GM12878 (cell line): Measurements from ENCODE around the gene CSF1R. TPM values are rescaled to one million over a fixed set of nuclear protein-coding genes. Genes with fewer than 3 reads are reported as not detected.

ENCODE experiments used
- ATAC-seq: fragments of 200-7000 bp; cut with Tn5 transposase; 3 replicates; pipeline ENCODE4 v1.9.1; 2020; ENCODE audit warnings: mild to moderate bottlenecking, moderate library complexity
- BruUV-seq: library from RNA; stranded (reverse); fragments of 400-500 nt; replicated peaks from 2 replicates; lab custom pipeline; 2021; lab: Mats Ljungman, UMichigan
- CTCF ChIA-PET: fragments of 300-600 bp; sonication (Branson Sonifier 250); formaldehyde crosslinking; extraction: SDS; loops from one replicate; lab custom pipeline; 2021; ENCODE audit warnings: inconsistent platforms; lab: Yijun Ruan, JAX
- POLR2A ChIA-PET: fragments of 350-600 bp; formaldehyde crosslinking; extraction: SDS; loops from one replicate; lab custom pipeline; 2021; ENCODE audit warnings: inconsistent platforms; lab: Charles Lee
- RAD21 ChIA-PET: fragments of 300-600 bp; sonication (Branson Sonifier 250); formaldehyde crosslinking; loops from one replicate; lab custom pipeline; 2023; ENCODE audit warnings: antibody characterized with exemption; ENCODE audit not compliant: unreplicated experiment; lab: Charles Lee
- SMC1A ChIA-PET: fragments of 300-600 bp; sonication (Branson Sonifier 250); formaldehyde crosslinking; loops from one replicate; lab custom pipeline; 2023; ENCODE audit not compliant: unreplicated experiment, uncharacterized antibody; lab: Charles Lee
- DNase-seq: peaks from one replicate; pipeline ENCODE4 v3.0.0-alpha.2; 2011; ENCODE audit warnings: low read depth, low spot score
- FAIRE-seq: peaks from 3 replicates; lab custom pipeline; 2011; peaks lifted over from hg19 to GRCh38; lab: Jason Lieb, UNC
- H2AFZ ChIP-seq: 2 replicates; pipeline ENCODE4 v1.6.0; 2011; ENCODE audit warnings: low read depth, low read length, control low read depth; ENCODE audit not compliant: control insufficient read depth
- H3K27ac ChIP-seq: 2 replicates; pipeline ENCODE4 v1.5.1; 2011; ENCODE audit warnings: control low read depth; ENCODE audit not compliant: control insufficient read depth, insufficient read depth
- H3K27me3 ChIP-seq, 2 experiments: replicated peaks in 1 of 2; 2 replicates each; pipeline versions ENCODE4 v1.6.0 to v1.6.1; 2011; ENCODE audit warnings: low read length in 1 of 2; ENCODE audit not compliant: control insufficient read depth in 2 of 2, insufficient read depth in 2 of 2
- H3K36me3 ChIP-seq, 2 experiments: 2 replicates each; pipeline ENCODE4 v1.5.1; 2011; ENCODE audit warnings: low read length in 1 of 2; ENCODE audit not compliant: control insufficient read depth in 2 of 2, insufficient read depth in 2 of 2
- H3K4me1 ChIP-seq: 2 replicates; pipeline ENCODE4 v1.6.1; 2011; ENCODE audit warnings: mild to moderate bottlenecking, low read length, moderate library complexity, mixed read lengths; ENCODE audit not compliant: control insufficient read depth, insufficient read depth
- H3K4me2 ChIP-seq: 2 replicates; pipeline ENCODE4 v1.6.0; 2011; ENCODE audit warnings: control low read depth; ENCODE audit not compliant: control insufficient read depth, insufficient read depth
- H3K4me3 ChIP-seq: fragments of 200-600 bp; sonication (generic); 2 replicates; pipeline ENCODE4 v1.5.1; 2016
- H3K79me2 ChIP-seq: 2 replicates; pipeline ENCODE4 v1.6.0; 2011; ENCODE audit warnings: low read length; ENCODE audit not compliant: control insufficient read depth, insufficient read depth
- H3K9ac ChIP-seq: 2 replicates; pipeline ENCODE4 v1.8.0; 2011; ENCODE audit warnings: low read length, control low read depth, mixed read lengths; ENCODE audit not compliant: control insufficient read depth, insufficient read depth
- H3K9me3 ChIP-seq: replicated peaks from 3 replicates; pipeline ENCODE4 v1.5.1; 2011; ENCODE audit warnings: mild to moderate bottlenecking, low read length; ENCODE audit not compliant: control insufficient read depth, insufficient read depth
- H4K20me1 ChIP-seq: 2 replicates; pipeline ENCODE4 v1.6.0; 2011; ENCODE audit not compliant: control insufficient read depth, insufficient read depth
- BACH1 ChIP-seq: fragments of 450-650 bp; IDR thresholded peaks from 2 replicates; pipeline ENCODE4 v1.6.1; 2017; ENCODE audit warnings: mild to moderate bottlenecking, borderline replicate concordance
- CTCF ChIP-seq, 3 experiments: IDR thresholded peaks in 2 of 3; conservative IDR thresholded peaks in 1 of 3; 2 replicates each; pipeline ENCODE4 v1.5.1; 2011; ENCODE audit warnings: low read depth in 3 of 3, low read length in 3 of 3, mild to moderate bottlenecking in 3 of 3, control low read depth in 2 of 3, moderate library complexity in 2 of 3, inconsistent platforms in 1 of 3, mixed read lengths in 1 of 3; ENCODE audit not compliant: control insufficient read depth in 2 of 3, insufficient read depth in 1 of 3; ENCODE audit errors: extremely low read depth in 1 of 3
- ESRRA ChIP-seq: IDR thresholded peaks from 2 replicates; pipeline ENCODE4 v1.6.1; 2012; ENCODE audit warnings: mild to moderate bottlenecking, low read length, improper control_type of control experiment
- PAX5 ChIP-seq: IDR thresholded peaks from 2 replicates; pipeline ENCODE4 v1.6.1; 2011; ENCODE audit warnings: low read depth, low read length, borderline replicate concordance
- PML ChIP-seq: IDR thresholded peaks from 2 replicates; pipeline ENCODE4 v1.6.1; 2012; ENCODE audit warnings: low read length, inconsistent platforms
- RAD21 ChIP-seq: IDR thresholded peaks from 2 replicates; pipeline ENCODE4 v1.6.1; 2011; ENCODE audit warnings: mild to moderate bottlenecking, low read depth, low read length, moderate library complexity; ENCODE audit not compliant: insufficient read depth
- SIN3A ChIP-seq: IDR thresholded peaks from 2 replicates; pipeline ENCODE4 v1.6.1; 2012; ENCODE audit warnings: low read depth, low read length, improper control_type of control experiment
- SKIL ChIP-seq: fragments of 450-650 bp; IDR thresholded peaks from 2 replicates; pipeline ENCODE4 v1.6.1; 2017; ENCODE audit warnings: mild to moderate bottlenecking, low read depth, inconsistent platforms; ENCODE audit not compliant: poor library complexity, severe bottlenecking
- ZBTB33 ChIP-seq: fragments of 450-650 bp; IDR thresholded peaks from 2 replicates; pipeline ENCODE4 v1.6.1; 2017; ENCODE audit warnings: mild to moderate bottlenecking
- WGBS: methylation state at CpG from one replicate; pipeline ENCODE4 v1.1.6; 2016; ENCODE audit warnings: low lambda C conversion rate; ENCODE audit not compliant: insufficient replicate concordance, insufficient coverage; ENCODE audit errors: missing lambda C conversion rate; 5-methylcytosine and 5-hydroxymethylcytosine counted together
- in situ Hi-C: fragments of 300-500 bp; cut with MboI; formaldehyde crosslinking; loops from 9 replicates; pipeline ENCODE4 v1.14.3; 2018; ENCODE audit warnings: mixed read lengths
- intact Hi-C: fragments of 100-400 bp; cut with micrococcal nuclease; formaldehyde crosslinking; loops from one replicate; pipeline ENCODE4 v1.14.2; 2022; ENCODE audit not compliant: unreplicated experiment
- polyA plus RNA-seq, 11 experiments: library from polyadenylated mRNA; depleted of rRNA in 4 of 11; unstranded in 6 of 11; stranded (reverse) in 5 of 11; fragments of >200 nt; fragmentation: Nextera tagmentation in 4 of 11; fragmentation: Illumina TruSeq in 1 of 11; extraction: Ambion mirVana in 4 of 11; extraction: Trizol in 1 of 11; gene quantifications; 1 replicate in 1 of 11; 2 replicates in 10 of 11; pipeline versions ENCODE4 v1.2.1 to v1.2.3, GENCODE V29; 2011 to 2016; ENCODE audit warnings: inconsistent platforms in 2 of 11, missing spikeins in 2 of 11, low read depth in 1 of 11
- total RNA-seq, 4 experiments: library from RNA; depleted of rRNA in 3 of 4; stranded (reverse); fragments of >200 nt in 3 of 4; fragmentation: Illumina TruSeq in 1 of 4; extraction: Trizol in 1 of 4; gene quantifications; 2 replicates each; pipeline versions ENCODE4 v1.2.1 to v1.2.3, GENCODE V29; 2013 to 2021

CSF1R gene
- total and polyA plus RNA-seq, 10 of the 15 experiments (the other 5 are each of a cell fraction or from before 2014, with no cell fraction given): 0.35 to 3.6 (median 1.2) TPM

GRCh38 chr5:150045549-150045948 is 40.8 kb downstream of the CSF1R start:
- Histone ChIP-seq H2AFZ (no peak overlapping the region), H4K20me1 (no peaks in the 10 kb centered on the region), H3K4me1 (no peaks in the 10 kb centered on the region), H3K4me3 (no peak overlapping the region), H3K79me2 (no peaks in the 10 kb centered on the region), H3K4me2 (no peak overlapping the region), H3K9me3 (no peaks in the 10 kb centered on the region), H3K27ac (no peak overlapping the region), H3K27me3 (no peaks in the 10 kb centered on the region), H3K36me3 (peaks cover 45 to 46% of the 10 kb centered on the region in 2 experiments), H3K9ac (no peak overlapping the region)
- CTCF ChIA-PET: interaction anchor here (1.2 to 2.5 kb wide), 4 partner anchors 11 to 77 kb away, joined by 4 to 10 read pairs (median 4); no protein-coding TSS in a partner anchor
- FAIRE-seq (no peak), DNase-seq (no peak), ATAC-seq (peak; percentile 40; the same call in 1 of the 3 replicates)
- POLR2A ChIA-PET: no interaction called here
- in situ Hi-C loops: no loop called here
- intact Hi-C loops: loop anchor here (5.0 kb wide), 1 partner anchor 62 kb away; no protein-coding TSS in a partner anchor
- BruUV-seq: no TSS peak
- TF ChIP-seq CTCF (IDR thresholded peaks at IDR 0.05 in 2 of 3, conservative IDR thresholded peaks at IDR 0.05 in 1 of 3; ENCODE audit: control insufficient read depth in 2 of 3, extremely low read depth in 1 of 3, insufficient read depth in 1 of 3, low read depth in 3 of 3, low read length in 3 of 3): peak; percentile 1 to 27 (median 19); a peak in 1 of 6 replicates
- TF ChIP-seq BACH1: no peak
- TF ChIP-seq RAD21: 0 out of 2 replicates have a peak, but pooled peaks have one; percentile 21
- WGBS: 86% methylated on average over 6 of the region's 6 CpGs
- RAD21 ChIA-PET: interaction anchor here (1.4 kb wide), 1 partner anchor 173 kb away, joined by 3 read pairs; no protein-coding TSS in a partner anchor
- SMC1A ChIA-PET: interaction anchor here (1.2 kb wide), 1 partner anchor 9 kb away, joined by 3 read pairs; no protein-coding TSS in a partner anchor

GRCh38 chr5:150044712-150045111 is 41.6 kb downstream of the CSF1R start:
- no peak overlapping the region for H3K9ac ChIP-seq
- H3K9me3 ChIP-seq: no peaks in the 10 kb centered on the region
- H3K4me1 ChIP-seq: no peaks in the 10 kb centered on the region
- DNase-seq (no peak), ATAC-seq (no peak), FAIRE-seq (no peak)
- no peaks in the 10 kb centered on the region for H3K79me2 ChIP-seq
- H3K27me3 ChIP-seq: no peaks in the 10 kb centered on the region
- peaks cover 43 to 48% of the 10 kb centered on the region in 2 experiments for H3K36me3 ChIP-seq
- BruUV-seq: no TSS peak
- H4K20me1 ChIP-seq: no peaks in the 10 kb centered on the region
- ChIA-PET SMC1A (interaction anchor here (1.2 kb wide), 1 partner anchor 8 kb away, joined by 3 read pairs; no protein-coding TSS in a partner anchor), RAD21 (no interaction called here), POLR2A (no interaction called here), CTCF (interaction anchor here (1.0 to 2.5 kb wide), 4 partner anchors 10 to 78 kb away, joined by 3 to 10 read pairs (median 4); no protein-coding TSS in a partner anchor)
- no peak overlapping the region for H3K4me3 ChIP-seq
- intact Hi-C loops (loop anchor here (5.0 kb wide), 1 partner anchor 63 kb away; no protein-coding TSS in a partner anchor), in situ Hi-C loops (no loop called here)
- WGBS: 91% methylated on average over 7 of the region's 7 CpGs
- H2AFZ ChIP-seq: no peak overlapping the region
- no peak overlapping the region for H3K4me2 ChIP-seq
- no peak overlapping the region for H3K27ac ChIP-seq
- TF ChIP-seq PAX5 (no peak), PML (no peak), ESRRA (no peak), SIN3A (no peak), ZBTB33 (no peak), SKIL (no peak)
